ENCODE data around the gene TUBGCP5. TPM values are rescaled to one million over a fixed set of nuclear protein-coding genes. Genes with fewer than 3 reads are reported as not detected.
A peak's percentile ranks its signal among the peaks of the same experiment; 100 is the strongest.

TUBGCP5 gene
- total RNA-seq, 2 donors from 2014 or later = 15.8 to 39.6 TPM

- DNase-seq (ENCODE audit: low spot score) = no peak
- Histone ChIP-seq H3K27me3 (replicated peaks; ENCODE audit: insufficient read depth) (no peaks in the 10 kb centered on the region), H3K4me1 (ENCODE audit: control insufficient read depth in 1 of 2, low read depth in 2 of 2) (peaks cover 0 to 18% of the 10 kb centered on the region in 2 donors), H3K36me3 (no peaks in the 10 kb centered on the region), H3K9me3 (no peaks in the 10 kb centered on the region), H3K27ac (peak overlapping the region; percentile 74 to 84), H3K4me3 (peak overlapping the region; percentile 96)
- TF ChIP-seq CTCF (IDR thresholded peaks at IDR 0.05) = no peak
- ATAC-seq (ENCODE audit: insufficient number of reproducible peaks, low FRiP score, low read depth) = no peak
Measured at GRCh38 chr15:22981051-22981840, 58.1 kb downstream of the TUBGCP5 start.

GRCh38 chr15:22980189-22981050, 58.9 kb downstream of the TUBGCP5 start, which contains the start of gene CYFIP1:
TSS of gene CYFIP1 (minus strand) at chr15:22980368. CDS start at chr15:22947285, 33,083 bp downstream.
- H3K27ac ChIP-seq = peak within 1 kb of the TSS; percentile 84 to 87
- DNase-seq (ENCODE audit: low spot score) (peak; percentile 45), ATAC-seq (ENCODE audit: insufficient number of reproducible peaks, low FRiP score, low read depth) (peak; percentile 94)
- no peaks in the 10 kb centered on the region for H3K9me3 ChIP-seq
- H3K27me3 ChIP-seq (replicated peaks; ENCODE audit: insufficient read depth) = no peaks in the 10 kb centered on the region
- no peaks in the 10 kb centered on the region for H3K36me3 ChIP-seq
- H3K4me1 ChIP-seq (ENCODE audit: control insufficient read depth in 1 of 2, low read depth in 2 of 2) = peaks cover 0 to 18% of the 10 kb centered on the region in 2 donors
- TF ChIP-seq CTCF (IDR thresholded peaks at IDR 0.05) = no peak
- H3K4me3 ChIP-seq = peak within 1 kb of the TSS; percentile 96

DNA sequence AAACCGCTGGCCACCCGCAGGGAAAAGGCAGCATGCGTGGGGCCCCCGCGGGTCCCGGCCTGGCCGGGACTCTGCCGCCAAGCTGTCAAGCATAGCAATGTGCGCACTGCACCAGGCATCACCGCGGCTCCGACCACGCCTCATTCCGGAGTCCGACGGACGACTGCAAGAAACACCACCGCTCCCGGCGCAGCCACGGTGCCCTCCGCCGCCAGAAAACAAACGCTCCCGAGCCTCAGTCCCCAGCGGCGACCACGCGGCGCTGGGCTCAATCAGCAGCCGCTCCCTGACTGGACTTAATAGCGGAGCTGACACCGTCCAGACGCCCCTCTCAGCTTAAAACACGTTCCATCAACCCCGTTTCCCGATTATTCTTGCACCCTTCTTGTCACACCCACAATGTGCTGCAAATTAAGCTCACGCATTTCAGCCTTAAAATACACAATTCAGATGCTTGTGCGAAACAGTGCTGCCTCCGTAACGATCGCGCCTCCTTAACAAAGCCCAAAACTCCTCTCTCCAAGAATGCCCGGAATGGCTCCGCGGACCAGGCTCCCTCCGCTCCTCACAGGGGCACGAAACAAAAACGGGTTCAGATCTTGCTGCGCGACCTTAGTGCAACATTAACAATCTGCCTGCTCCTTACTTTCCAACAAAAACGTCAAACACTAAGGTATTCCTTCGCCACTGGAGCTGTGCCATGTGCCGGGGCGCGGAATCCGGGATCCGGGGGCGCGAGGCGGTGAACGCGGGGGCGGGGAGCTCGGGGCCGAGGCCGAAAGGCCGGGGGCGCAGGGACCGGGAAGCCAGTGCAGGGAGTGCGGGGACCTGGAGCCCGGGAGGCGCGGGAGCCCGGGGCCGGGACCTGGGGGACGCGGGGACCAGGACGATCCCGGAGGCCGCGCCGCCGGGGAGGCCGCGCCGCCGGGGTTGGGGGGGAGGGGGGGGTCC, 59.9 kb downstream of the TUBGCP5 start:
- no peaks in the 10 kb centered on the region for H3K27me3 ChIP-seq (replicated peaks; ENCODE audit: insufficient read depth)
- TF ChIP-seq CTCF (IDR thresholded peaks at IDR 0.05) = no peak
- peak overlapping the region; percentile 84 to 87 for H3K27ac ChIP-seq
- ATAC-seq (ENCODE audit: insufficient number of reproducible peaks, low FRiP score, low read depth) (no peak), DNase-seq (ENCODE audit: low spot score) (no peak)
- peaks cover under 1 to 18% of the 10 kb centered on the region in 2 donors for H3K4me1 ChIP-seq (ENCODE audit: control insufficient read depth in 1 of 2, low read depth in 2 of 2)
- H3K9me3 ChIP-seq = no peaks in the 10 kb centered on the region
- H3K4me3 ChIP-seq = peak overlapping the region; percentile 96
- H3K36me3 ChIP-seq = no peaks in the 10 kb centered on the region

DNA sequence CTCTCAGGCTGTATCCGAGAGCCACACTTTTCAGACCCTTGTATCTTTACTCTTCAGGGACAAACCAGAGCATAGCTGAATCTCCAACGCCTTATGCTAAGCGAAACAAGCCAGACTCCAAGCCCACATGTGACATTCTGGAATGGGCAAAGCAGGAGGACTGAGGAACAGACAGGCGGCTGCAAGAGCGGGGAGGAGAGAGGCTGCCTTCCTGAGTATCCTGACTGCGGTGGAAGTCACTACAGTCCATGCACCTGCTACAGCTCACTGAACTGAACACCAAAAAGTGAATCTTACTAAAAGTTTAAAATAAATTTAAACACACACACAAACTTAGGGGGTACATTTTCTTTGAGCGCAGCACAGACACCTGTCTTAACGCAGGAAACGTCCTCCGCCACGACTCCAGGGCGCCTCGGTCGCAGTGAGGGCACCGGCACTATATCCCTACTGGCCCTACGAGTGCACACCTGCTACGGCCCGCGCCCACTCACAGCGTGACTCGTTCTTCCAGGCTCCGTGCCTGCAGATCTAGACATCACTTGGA, 60.6 kb downstream of the TUBGCP5 start:
- H3K4me1 ChIP-seq (ENCODE audit: control insufficient read depth in 1 of 2, low read depth in 2 of 2) = peaks cover 5 to 18% of the 10 kb centered on the region in 2 donors
- peak overlapping the region; percentile 96 for H3K4me3 ChIP-seq
- H3K36me3 ChIP-seq = no peaks in the 10 kb centered on the region
- no peaks in the 10 kb centered on the region for H3K27me3 ChIP-seq (replicated peaks; ENCODE audit: insufficient read depth)
- TF ChIP-seq CTCF (IDR thresholded peaks at IDR 0.05) = no peak
- DNase-seq (ENCODE audit: low spot score) (no peak), ATAC-seq (ENCODE audit: insufficient number of reproducible peaks, low FRiP score, low read depth) (no peak)
- no peaks in the 10 kb centered on the region for H3K9me3 ChIP-seq
- peak overlapping the region in 1 of 2 donors; percentile 84 for H3K27ac ChIP-seq
